ENCODE results near the gene FOXP1.

The FOXP1 gene

DNA sequence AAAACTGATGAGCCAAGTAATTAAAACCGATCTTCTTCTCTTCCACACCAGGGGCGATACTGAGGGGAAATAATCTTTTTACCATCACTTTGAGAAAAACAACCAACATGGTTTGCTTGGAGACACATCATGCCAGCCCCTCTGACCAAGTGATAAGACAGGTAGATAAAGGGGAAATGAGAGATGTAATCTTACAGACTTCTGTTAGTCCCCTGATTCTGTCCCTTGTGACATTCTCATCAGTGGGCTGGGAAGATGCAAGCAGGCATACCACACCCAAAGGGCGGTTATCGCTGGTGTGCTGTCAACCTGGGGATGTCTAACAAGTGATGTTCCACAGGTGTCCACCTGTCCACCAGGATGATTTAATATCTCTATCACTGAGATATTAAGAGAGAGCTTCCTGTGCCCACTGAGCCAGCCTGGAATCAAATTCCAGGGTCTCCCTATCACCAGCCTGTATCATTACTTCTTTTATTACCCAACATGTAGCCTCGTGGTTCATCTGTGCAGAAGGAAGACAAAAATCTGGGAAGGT is 315.0 kb downstream of the FOXP1 start:
- Mint-ChIP-seq H3K27me3 (no peaks in the 10 kb centered on the region), H3K9me3 (no peaks in the 10 kb centered on the region), H3K4me3 (no peak overlapping the region), H3K27ac (no peak overlapping the region), H3K36me3 (peaks cover 26% of the 10 kb centered on the region), H3K4me1 (peaks cover 36% of the 10 kb centered on the region)
- ATAC-seq, result no peak

DNA sequence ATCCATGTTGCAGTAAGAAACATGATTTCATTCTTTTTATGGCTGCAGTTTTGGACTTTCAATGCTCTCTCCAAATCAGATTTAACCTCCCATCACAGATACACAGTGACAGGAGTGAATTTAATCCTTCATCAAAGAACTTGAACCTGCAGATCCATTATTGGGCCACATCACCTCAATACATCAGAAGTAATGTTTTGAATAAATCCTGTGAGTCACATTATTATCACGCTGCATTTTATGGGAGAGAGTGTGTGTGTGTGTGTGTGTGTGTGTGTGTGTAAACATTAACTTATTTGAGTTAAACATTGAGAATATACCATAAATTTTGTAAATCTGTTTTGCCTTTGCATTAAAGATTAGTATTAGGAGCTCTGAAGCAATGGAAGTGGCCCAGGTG is 316.7 kb downstream of the FOXP1 start:
- ATAC-seq, result no peak
- peaks cover 36% of the 10 kb centered on the region for H3K4me1 Mint-ChIP-seq
- H3K4me3 Mint-ChIP-seq, result no peak overlapping the region
- peaks cover 19% of the 10 kb centered on the region for H3K36me3 Mint-ChIP-seq
- H3K27ac Mint-ChIP-seq, result no peak overlapping the region
- no peaks in the 10 kb centered on the region for H3K27me3 Mint-ChIP-seq
- H3K9me3 Mint-ChIP-seq, result no peaks in the 10 kb centered on the region

DNA sequence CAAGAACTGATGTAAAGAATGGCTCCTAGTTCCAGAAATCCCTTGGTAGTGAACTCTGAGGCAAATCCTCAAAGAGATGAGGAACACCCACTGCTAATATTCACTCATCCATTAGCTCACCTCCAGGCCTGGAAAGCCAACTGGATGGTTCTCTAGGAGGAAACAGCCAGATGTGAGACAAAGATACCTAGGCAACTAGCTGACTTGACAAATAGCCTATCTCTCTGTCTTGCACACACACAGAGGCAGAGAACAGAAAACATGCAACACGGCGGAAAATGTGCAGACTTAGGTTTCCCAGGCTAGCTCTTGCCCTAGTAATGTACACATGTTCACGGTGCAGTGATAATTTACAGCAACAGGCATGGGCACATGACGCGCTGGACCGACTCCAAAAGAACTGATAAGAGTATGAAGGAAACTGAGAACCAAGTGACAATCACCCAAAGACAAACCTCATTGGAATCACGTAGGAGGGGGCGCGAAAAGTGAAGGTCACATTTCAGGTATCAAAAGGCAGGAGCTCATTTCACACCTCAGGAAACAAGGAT is 318.1 kb downstream of the FOXP1 start:
- Mint-ChIP-seq H3K4me3 (no peak overlapping the region), H3K4me1 (peaks cover 36% of the 10 kb centered on the region), H3K36me3 (peaks cover 19% of the 10 kb centered on the region), H3K9me3 (no peaks in the 10 kb centered on the region), H3K27ac (no peak overlapping the region), H3K27me3 (no peaks in the 10 kb centered on the region)
- no peak for ATAC-seq

DNA sequence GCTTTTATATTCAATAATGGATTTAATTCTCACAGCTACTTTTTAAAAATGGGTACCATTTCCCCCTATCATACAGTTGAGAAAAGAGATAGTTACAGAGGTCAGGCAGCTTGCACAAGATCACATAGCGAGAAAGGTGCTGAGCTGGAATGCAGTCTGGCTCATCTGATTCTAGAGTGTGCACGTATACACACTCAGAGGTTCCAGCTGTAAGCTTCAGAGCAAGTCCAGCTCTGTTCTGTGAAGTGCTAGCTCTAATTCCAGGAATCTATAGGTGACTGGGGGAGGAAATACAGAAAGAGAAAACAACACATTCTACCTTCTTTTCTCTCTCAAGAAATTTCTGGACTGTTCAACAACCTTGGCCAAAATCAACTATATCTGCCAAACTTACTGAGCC is 318.7 kb downstream of the FOXP1 start:
- Mint-ChIP-seq H3K27me3 (no peaks in the 10 kb centered on the region), H3K4me1 (peaks cover 36% of the 10 kb centered on the region), H3K9me3 (no peaks in the 10 kb centered on the region), H3K4me3 (no peak overlapping the region), H3K27ac (peak overlapping the region; percentile 67), H3K36me3 (peaks cover 19% of the 10 kb centered on the region)
- ATAC-seq, result no peak

DNA sequence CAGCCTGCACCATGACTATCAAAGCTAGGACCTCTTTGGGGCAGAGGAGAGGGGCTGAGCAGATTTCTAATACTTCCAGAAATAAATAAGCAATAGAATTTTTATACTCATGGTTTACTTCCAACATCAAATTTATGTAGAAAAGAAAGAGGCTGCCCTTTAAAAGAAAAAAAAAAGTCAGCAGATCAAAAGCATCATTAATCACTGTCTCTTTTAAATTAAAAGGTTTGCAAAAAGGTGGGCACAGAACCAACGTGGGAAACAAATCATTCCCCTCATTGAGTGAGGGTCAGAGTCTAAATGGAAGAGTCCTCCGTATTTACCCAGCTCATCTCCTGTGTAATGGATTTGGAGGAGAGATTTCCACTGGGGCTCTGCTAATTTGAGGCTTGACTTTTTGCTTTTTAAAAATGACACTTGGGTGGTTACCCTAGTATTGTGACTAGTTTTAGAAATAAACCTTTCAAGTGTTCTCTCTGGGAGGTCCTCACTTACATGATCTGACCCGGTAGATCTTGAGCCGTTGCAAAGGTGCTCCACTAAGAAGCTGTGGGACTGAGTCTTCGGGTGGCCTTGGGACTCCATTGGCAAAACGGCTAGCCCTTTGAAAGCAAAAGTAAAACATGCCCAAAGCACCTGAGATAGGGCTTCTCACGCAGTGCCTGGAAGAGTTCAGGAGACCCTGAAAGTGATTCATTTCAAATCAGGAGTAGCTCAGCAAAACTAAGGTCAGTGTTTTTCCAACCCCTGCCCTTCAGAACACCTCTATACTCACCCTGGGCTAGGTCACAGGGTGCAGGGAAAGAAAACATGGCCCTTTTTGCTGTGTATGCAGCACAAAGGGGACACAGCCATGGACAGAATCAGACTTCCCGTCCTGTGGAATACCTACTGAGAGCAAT is 320.9 kb downstream of the FOXP1 start:
- Mint-ChIP-seq H3K27me3 (no peaks in the 10 kb centered on the region), H3K9me3 (no peaks in the 10 kb centered on the region)
- ATAC-seq, result peak; percentile 70

DNA sequence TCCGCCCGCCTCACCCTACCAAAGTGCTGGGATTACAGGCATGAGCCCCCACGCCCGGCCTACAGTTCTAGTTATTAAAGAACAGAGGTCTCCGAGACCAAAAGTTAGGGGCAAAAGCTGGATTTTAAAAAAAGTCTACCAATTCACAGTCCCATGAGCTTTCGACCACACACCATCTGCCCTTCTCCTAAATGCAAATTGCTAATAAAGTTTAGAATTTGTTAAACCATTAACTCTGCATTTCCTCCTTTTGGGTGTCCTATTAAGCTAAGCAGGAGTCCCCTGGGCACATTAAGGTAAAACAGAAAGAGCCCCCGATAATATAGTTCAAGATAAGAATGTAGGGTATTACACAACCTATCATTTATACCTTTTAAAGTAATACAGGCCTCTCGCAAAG is 322.7 kb downstream of the FOXP1 start:
- no peaks in the 10 kb centered on the region for H3K9me3 Mint-ChIP-seq
- H3K4me1 Mint-ChIP-seq, result peaks cover 34% of the 10 kb centered on the region
- peak; percentile 27 for ATAC-seq
- H3K27me3 Mint-ChIP-seq, result no peaks in the 10 kb centered on the region
- H3K27ac Mint-ChIP-seq, result peak overlapping the region; percentile 73
- peaks cover 14% of the 10 kb centered on the region for H3K36me3 Mint-ChIP-seq
- H3K4me3 Mint-ChIP-seq, result peak overlapping the region; percentile 19

More for the DNA sequence above, 320.9 kb downstream of the FOXP1 start:
- Mint-ChIP-seq H3K27ac (peak overlapping the region; percentile 74), H3K4me3 (peak overlapping the region; percentile 49), H3K4me1 (peaks cover 38% of the 10 kb centered on the region), H3K36me3 (peaks cover 19% of the 10 kb centered on the region)

DNA sequence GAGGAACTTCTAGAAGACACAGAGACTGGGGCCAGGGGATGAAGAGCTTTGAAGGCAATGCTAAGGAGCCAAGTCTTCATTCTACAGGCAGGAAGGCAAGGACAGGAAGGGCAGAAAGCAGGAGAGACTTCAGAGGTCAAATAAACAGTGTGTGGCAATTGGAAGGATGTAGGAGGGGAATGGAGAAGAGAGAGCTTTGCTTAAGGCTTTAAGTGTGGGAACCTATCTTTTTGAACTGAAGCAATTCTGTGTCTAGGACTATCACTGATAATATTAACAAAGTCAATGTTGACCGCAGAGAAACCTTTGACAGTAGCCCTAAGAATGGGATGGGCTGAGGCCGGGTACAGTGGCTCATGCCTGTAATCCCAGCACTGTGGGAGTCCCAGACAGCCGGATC is 325.0 kb downstream of the FOXP1 start:
- peaks cover 26% of the 10 kb centered on the region for H3K4me1 Mint-ChIP-seq
- no peak for ATAC-seq
- H3K4me3 Mint-ChIP-seq, result no peak overlapping the region
- no peaks in the 10 kb centered on the region for H3K9me3 Mint-ChIP-seq
- peaks cover 8% of the 10 kb centered on the region for H3K36me3 Mint-ChIP-seq
- no peaks in the 10 kb centered on the region for H3K27me3 Mint-ChIP-seq
- H3K27ac Mint-ChIP-seq, result peak overlapping the region; percentile 11

DNA sequence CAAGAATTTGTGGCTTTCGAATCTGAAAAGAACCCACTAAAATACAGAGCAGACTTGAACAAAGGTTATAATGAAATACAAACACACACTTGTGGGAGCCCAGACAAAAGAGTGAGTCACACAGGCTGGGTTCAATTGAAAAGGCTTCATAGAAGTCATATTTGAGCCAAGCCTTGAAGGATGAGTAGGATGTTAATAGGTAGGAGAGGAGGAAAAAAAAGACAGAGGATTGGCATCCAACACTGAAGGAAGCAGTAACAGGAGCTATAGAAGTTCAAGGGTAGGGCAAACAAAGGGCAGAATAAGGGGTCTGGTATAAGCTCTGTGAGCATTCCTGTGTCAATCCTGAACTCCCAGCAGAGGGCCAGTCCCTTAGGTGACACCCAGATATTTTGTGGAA is 325.4 kb downstream of the FOXP1 start:
- peak overlapping the region; percentile 11 for H3K27ac Mint-ChIP-seq

DNA sequence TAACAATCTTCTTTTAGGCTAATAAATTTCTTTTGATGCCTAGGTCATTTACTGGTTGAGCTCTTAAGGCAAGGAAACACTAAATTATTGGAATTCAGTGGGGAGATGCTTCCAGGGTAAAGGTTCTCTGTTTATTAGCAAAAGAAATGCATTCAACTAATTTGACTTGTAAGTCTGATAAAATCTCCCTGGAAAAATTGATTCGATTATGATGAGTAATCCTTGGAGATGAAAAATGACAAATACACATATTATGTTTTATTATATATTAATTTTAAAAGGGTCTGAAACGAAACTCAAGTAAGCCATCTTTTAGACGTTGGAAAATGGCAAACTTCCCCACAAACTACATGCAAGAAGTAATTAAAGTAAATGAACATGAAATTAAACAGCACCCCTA is 328.0 kb downstream of the FOXP1 start:
- no peak overlapping the region for H3K27ac Mint-ChIP-seq
- H3K4me3 Mint-ChIP-seq, result no peak overlapping the region
- H3K36me3 Mint-ChIP-seq, result peaks cover 8% of the 10 kb centered on the region
- peaks cover 29% of the 10 kb centered on the region for H3K4me1 Mint-ChIP-seq
- no peak for ATAC-seq
- H3K9me3 Mint-ChIP-seq, result no peaks in the 10 kb centered on the region
- H3K27me3 Mint-ChIP-seq, result no peaks in the 10 kb centered on the region

More for the DNA sequence above, 325.4 kb downstream of the FOXP1 start:
- Mint-ChIP-seq H3K4me3 (no peak overlapping the region), H3K27me3 (no peaks in the 10 kb centered on the region), H3K4me1 (peaks cover 27% of the 10 kb centered on the region), H3K9me3 (no peaks in the 10 kb centered on the region), H3K36me3 (peaks cover 8% of the 10 kb centered on the region)
- ATAC-seq, result no peak

DNA sequence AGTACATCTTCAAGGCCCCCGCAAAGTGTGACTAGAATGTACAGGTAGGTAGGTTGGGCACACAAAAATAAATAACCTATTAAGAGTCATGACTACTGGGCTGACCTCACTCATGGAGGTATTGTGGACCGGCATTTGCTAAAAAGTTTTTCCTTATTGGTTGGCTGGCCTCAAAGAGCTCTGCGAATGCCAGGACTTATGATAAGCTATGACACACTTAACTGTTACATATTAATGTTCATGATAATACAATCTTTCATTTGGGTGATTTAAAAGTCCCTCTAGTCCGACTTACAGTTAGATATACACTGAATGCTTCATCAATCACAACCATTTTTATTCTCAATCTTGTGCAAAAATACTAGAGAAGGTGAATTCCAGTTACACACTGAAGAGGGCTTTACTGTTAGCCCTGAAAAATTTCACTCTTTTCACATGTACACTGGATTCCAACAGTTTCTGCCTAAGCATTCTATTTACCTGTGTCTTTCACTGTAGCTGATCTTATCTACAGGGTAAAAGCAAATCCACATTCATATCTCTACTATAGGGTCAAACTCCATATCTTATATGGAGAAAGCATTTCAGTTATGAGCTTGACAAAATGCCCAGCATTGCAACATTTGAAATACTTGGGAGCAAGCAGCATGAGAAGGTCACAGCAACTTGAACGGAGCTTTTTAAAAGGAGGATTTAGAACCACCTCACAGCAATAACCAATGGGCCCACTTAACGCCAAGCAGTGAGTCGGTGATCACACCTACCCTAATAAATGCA is 329.1 kb downstream of the FOXP1 start:
- no peak for ATAC-seq
- no peak overlapping the region for H3K27ac Mint-ChIP-seq
- no peaks in the 10 kb centered on the region for H3K27me3 Mint-ChIP-seq
- no peak overlapping the region for H3K4me3 Mint-ChIP-seq
- peaks cover 26% of the 10 kb centered on the region for H3K4me1 Mint-ChIP-seq
- H3K9me3 Mint-ChIP-seq, result no peaks in the 10 kb centered on the region
- peaks cover 8% of the 10 kb centered on the region for H3K36me3 Mint-ChIP-seq

DNA sequence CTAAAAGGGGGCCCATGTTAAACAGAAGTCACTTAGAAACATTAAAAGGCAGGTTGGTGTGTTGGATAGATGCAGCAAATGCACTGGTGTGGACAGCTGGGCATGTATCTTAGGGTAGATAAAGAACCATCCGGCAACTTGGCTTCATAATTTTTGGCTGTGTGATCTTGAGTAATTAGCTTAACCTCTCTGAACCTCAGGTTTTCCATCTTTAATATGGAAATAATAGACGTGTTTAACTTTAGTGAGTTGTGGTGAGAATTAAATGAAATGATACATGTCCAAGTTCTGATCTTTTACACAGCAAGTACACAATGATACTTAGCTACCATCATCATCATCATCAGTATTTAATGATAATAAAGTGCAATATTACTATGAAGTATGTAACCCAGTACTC is 330.4 kb downstream of the FOXP1 start:
- peaks cover 23% of the 10 kb centered on the region for H3K4me1 Mint-ChIP-seq
- H3K27me3 Mint-ChIP-seq, result no peaks in the 10 kb centered on the region

DNA sequence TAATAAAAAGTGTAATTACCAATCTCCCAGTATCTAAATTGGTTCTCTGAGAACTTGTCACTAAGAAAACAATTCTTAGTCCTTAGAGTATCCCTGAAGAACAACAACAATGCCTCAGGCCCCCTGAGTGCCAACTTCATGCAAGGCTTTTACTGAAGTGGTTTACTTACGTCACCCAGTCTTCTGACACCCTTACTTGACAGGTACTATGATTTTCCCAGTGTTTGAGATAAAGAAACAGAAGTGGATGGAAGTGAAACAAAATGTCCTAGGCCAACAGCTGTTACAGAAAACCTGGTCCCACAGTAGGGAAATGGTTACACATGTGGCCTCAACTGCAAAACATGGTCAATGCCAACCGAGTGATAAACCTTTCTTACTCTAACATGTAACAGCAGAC is 331.1 kb downstream of the FOXP1 start:
- no peak for ATAC-seq
- no peak overlapping the region for H3K27ac Mint-ChIP-seq
- peaks cover 21% of the 10 kb centered on the region for H3K4me1 Mint-ChIP-seq
- H3K27me3 Mint-ChIP-seq, result no peaks in the 10 kb centered on the region
- no peak overlapping the region for H3K4me3 Mint-ChIP-seq
- no peaks in the 10 kb centered on the region for H3K9me3 Mint-ChIP-seq
- H3K36me3 Mint-ChIP-seq, result peaks cover 8% of the 10 kb centered on the region

More for the DNA sequence above, 330.4 kb downstream of the FOXP1 start:
- ATAC-seq, result no peak
- Mint-ChIP-seq H3K9me3 (no peaks in the 10 kb centered on the region), H3K36me3 (peaks cover 8% of the 10 kb centered on the region), H3K4me3 (no peak overlapping the region), H3K27ac (no peak overlapping the region)

DNA sequence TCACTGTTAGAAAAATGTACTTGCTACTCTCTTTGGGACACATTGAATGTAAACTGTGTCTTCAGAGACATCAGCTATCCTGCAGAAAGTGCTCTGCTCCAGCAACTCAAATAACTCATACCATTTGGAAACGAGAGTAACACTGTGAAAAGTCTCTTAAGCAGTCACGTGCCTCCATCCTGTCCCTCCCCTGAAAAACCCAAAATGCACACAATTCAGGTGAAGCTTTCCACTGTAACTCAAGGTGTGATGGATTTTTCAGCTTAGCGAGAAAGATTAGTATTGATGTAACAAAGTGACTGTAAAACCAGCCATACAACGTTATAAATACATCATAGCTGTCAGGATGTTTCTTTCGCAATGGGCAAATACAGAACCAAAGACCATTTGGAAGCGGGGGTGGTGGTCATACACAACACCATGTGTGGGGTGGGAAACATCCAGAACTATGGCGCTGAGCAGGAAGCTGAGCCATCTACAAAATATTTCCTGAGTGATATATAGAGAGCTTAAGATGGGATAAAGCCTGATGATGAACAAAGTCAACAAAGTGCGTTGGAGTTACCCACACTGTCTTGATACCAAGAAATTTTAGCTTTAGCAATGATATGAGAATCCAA is 332.3 kb downstream of the FOXP1 start:
- ATAC-seq, result no peak
- H3K36me3 Mint-ChIP-seq, result peaks cover 4% of the 10 kb centered on the region
- H3K4me3 Mint-ChIP-seq, result no peak overlapping the region
- H3K27ac Mint-ChIP-seq, result no peak overlapping the region
- peaks cover 21% of the 10 kb centered on the region for H3K4me1 Mint-ChIP-seq
- H3K27me3 Mint-ChIP-seq, result no peaks in the 10 kb centered on the region
- H3K9me3 Mint-ChIP-seq, result no peaks in the 10 kb centered on the region

DNA sequence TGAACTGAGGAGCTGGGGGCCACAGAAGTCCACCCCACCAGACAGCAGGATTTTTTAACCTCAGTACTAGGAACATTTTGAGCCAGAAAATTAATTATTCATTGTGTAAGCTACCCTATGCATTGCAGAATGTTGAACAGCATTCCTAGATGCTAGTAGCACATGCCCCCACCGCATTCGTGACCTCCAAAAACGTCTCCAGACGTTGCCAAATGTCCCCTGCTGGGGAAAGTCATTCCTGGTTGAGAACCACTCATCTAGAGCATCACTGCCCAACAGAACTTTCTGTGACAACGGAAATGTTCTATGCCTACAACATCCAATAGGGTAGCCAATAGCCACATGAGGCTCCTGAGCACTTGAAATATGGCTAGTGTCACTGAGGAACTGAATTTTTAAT is 333.5 kb downstream of the FOXP1 start:
- no peak overlapping the region for H3K27ac Mint-ChIP-seq
- peaks cover 24% of the 10 kb centered on the region for H3K4me1 Mint-ChIP-seq
- H3K36me3 Mint-ChIP-seq, result no peaks in the 10 kb centered on the region
- no peaks in the 10 kb centered on the region for H3K27me3 Mint-ChIP-seq
- no peak for ATAC-seq
- H3K9me3 Mint-ChIP-seq, result no peaks in the 10 kb centered on the region
- no peak overlapping the region for H3K4me3 Mint-ChIP-seq

DNA sequence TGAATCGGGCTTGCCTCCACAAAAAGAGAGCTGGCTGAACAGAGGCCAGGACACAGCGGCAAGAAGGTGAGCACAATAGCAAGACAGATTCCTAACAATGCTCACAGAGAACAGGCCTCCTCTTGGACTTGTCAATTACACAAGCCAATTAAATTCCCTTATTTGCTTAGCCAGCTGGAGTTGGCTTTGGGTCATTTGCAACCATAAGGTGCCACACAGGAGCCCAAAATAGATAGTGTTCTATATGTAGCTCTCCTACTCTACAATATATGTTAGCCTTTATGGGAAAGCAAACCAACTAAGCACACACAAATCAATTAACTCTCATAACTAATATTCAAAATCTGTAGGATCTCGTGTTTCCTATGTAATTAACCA is 335.6 kb downstream of the FOXP1 start:
- H3K27me3 Mint-ChIP-seq, result no peaks in the 10 kb centered on the region
- H3K4me1 Mint-ChIP-seq, result peaks cover 35% of the 10 kb centered on the region
- H3K27ac Mint-ChIP-seq, result no peak overlapping the region
- no peaks in the 10 kb centered on the region for H3K9me3 Mint-ChIP-seq
- H3K4me3 Mint-ChIP-seq, result no peak overlapping the region
- no peak for ATAC-seq
- no peaks in the 10 kb centered on the region for H3K36me3 Mint-ChIP-seq

Data from stimulated activated memory B cell treated with anti-CD40 and anti-IgM and Interleukin-4, amounts not matched to agents 10 μg/mL and 1 μg/mL and 100 μg/mL, for 72 hours (primary cell).